ENCODE measurements around the gene PYHIN1.
"Not testable (repeated sequence)": the region's sequence is repeated elsewhere in the genome, so short reads cannot be mapped to it uniquely, and the experiment has no call there.

PYHIN1 gene

DNA sequence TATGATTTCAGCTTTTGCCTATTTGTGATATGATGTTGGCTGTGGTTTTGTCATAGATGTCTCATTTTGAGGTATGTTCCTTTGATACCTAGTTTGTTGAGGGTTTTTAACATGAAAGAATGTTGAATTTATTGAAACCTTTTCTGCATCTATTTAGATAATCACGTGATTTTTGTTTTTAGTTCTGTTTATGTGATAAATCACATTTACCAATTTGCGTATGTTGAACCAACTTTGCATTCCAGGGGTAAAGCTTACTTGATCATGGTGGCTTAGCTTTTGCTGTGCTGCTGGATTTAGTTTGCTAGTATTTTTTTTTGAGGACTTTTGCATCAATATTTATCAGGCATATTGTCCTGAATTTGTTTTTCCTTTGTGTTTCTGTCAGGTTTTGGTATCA lies 51.9 kb downstream of the PYHIN1 start:
- no peak for DNase-seq (ENCODE audit: low read depth)

DNA sequence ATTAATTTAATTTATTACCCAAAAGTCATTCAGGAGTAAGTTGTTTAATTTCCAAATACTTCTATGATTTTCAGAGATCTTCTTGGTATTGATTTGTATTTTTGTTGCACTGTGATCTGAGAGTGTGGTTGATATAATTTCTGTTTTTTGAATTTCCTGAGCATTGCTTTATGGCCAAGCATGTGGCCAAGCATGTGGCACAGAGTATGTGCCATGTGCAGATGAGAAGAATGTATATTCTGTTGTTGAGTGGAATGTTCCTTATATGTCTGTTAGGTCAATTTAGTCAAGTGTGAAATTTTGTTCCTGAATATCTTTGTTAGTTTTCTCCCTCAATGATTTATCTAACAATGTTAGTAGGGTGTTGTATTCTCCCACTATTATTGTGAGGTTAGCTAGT lies 53.0 kb downstream of the PYHIN1 start:
- DNase-seq (ENCODE audit: low read depth): no peak

- no peak for DNase-seq (ENCODE audit: low read depth)
Measured at GRCh38 chr1:158989424-158989823, 58.1 kb downstream of the PYHIN1 start.

DNA sequence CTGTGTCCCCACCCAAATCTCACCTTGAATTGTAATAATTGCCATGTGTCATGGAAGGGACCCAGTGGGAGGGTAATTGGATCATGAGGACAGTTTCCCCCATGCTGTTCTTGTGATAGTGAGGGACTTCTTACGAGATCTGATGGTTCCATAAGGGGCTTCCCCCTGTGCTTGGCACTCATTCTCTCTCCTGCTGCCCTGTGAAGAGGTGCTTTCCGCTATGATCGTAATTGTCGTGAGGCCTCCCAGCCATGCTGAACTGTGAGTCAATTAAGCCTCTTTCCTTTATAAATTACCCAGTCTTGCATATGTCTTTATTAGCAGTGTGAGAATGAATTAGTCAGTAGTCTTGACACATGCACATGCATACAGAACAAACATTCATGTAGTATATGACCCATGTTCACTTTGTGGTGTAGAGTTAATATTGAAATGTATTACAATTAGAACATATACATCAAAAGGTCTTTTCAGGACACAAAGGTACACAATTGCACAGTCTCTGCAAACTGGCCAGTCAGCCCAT lies 61.5 kb downstream of the PYHIN1 start:
- DNase-seq (ENCODE audit: low read depth): no peak

GRCh38 chr1:158996998-158997397 lies 65.6 kb downstream of the PYHIN1 start:
- no peak for DNase-seq (ENCODE audit: low read depth)

- no peak for DNase-seq (ENCODE audit: low read depth)
Measured at GRCh38 chr1:158998037-158998780, 66.9 kb downstream of the PYHIN1 start.

GRCh38 chr1:158998781-158999161 lies 67.4 kb downstream of the PYHIN1 start:
- DNase-seq (ENCODE audit: low read depth): peak; percentile 42

- peak; percentile 95 for DNase-seq (ENCODE audit: low read depth)
Measured at GRCh38 chr1:158999316-159000069, 68.1 kb downstream of the PYHIN1 start.

GRCh38 chr1:159000070-159000409 lies 68.7 kb downstream of the PYHIN1 start:
- no peak for DNase-seq (ENCODE audit: low read depth)

DNA sequence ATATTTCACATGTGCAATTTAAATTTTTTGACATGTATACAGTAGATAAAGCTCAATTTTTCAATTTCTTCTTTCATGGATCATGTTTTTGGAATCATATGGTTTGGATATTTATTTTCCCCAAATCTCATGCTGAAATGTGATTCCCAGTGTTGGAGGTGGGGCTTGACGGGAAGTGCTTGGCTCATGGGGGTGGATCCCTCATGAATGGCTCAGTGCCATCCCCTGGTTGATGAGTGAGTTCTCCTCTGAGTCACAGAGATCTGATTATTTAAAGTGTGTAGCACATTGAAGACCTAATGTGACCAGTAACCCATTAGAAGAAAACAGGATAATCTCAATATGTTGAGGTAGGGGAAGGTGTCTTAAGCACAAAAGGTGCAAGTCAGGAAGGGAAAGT lies 69.3 kb downstream of the PYHIN1 start:
- peak; percentile 97 for DNase-seq (ENCODE audit: low read depth)

DNA sequence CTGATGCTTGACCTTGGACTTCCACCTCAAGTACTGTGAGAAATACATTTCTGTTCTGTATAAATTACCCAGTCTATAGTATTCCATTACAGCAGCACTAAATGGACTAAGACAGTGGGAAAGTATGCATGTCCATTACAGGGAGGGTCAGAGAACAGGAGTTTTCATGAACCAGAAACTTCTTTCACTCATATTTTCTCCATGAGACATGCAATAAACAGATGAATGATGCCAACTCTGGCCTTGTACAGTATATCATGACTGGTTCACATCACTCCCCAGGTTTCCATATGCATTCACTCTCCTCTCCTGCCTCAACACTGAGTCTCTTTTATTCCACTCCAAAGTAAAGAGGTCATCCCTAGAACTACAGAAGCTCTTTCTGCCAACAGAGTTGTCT lies 73.8 kb downstream of the PYHIN1 start:
- DNase-seq (ENCODE audit: low read depth): peak; percentile 17

DNA sequence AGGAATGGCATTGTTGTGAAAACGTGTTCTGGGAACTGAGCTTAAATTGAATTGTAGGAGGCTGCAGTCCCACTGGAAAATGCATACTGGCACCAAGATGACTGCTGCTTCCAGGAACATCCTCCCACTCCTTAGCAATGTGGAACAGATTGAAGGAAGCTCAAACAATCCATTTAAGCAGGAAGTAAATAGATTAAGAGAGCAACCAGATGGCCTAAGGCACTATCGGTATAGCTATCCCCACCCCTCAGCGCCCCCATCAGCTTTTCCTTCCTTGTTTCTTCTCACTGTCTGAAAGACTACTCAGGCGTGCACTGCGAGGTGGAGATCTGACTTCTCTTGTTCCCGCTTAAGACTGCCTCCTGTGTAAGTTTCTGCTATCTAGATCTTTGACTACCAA lies 74.3 kb downstream of the PYHIN1 start:
- peak; percentile 31 for DNase-seq (ENCODE audit: low read depth)

DNA sequence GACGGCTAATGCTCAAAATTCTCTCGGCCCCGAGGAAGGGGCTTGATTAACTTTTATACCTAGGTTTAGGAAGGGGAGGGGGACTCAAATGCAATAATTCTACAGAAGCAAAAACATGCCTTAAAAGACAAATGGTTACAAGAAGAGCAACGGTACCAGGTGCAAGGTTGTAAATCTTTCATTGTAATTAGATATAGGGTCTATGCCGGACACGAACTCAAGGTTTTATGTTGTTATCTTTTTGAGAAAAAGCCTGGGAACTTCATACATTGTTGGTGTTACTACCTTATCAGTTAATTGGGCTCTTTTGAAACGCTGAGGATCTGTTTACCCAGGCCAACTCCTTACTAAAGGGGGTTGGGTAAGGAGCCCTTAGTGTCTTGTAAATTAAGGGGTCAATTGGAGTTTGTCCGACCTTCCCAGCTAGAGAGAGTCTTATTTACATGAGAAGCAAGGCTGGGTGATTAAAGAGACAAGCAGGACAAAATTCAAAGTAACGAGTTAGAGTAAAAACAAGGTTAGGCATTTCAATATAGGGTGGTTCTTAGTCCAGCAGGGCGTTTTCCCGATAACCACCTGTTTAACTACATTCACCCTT lies 75.0 kb downstream of the PYHIN1 start:
- not testable (repeated sequence) for DNase-seq (ENCODE audit: low read depth)

DNA sequence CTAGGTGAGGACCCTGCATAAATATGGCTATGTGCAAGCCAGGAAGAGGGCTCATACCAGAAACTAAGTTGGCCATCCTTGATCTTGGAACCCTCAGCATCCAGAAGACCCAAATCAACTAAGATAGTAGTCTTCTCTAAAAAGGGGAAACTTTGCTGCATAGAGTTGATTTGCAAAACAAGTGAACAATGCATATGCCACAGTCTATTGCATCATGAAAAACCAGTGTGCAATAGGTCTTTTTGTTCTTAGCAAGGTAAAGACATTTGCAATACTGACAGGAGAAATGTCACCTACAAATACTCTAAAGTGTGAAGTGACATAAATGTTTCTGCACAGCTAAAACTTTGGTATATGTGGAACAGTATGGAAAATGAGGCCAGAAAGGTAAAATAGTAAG lies 76.4 kb downstream of the PYHIN1 start:
- DNase-seq (ENCODE audit: low read depth): no peak

DNA sequence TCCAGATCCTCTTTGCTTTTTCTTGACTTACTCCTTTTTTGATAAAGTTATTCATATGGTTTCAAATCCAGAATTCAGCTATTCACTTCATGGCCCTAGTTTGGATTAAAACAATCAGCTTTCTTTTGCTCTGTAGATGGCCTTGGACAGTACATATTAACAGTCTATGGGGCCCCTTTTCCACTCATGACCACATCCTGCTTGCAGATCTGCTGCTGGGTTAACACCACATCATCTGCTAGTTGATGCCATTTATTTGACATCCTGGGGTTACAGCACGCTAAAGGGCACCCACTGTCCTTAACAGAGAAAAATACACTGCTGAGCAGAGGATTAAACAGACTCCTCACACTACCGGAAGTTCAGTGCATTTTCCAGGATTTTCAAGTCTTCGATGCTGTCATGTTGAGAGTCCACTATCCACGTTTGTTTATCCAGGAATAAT lies 77.4 kb downstream of the PYHIN1 start:
- no peak for DNase-seq (ENCODE audit: low read depth)

DNA sequence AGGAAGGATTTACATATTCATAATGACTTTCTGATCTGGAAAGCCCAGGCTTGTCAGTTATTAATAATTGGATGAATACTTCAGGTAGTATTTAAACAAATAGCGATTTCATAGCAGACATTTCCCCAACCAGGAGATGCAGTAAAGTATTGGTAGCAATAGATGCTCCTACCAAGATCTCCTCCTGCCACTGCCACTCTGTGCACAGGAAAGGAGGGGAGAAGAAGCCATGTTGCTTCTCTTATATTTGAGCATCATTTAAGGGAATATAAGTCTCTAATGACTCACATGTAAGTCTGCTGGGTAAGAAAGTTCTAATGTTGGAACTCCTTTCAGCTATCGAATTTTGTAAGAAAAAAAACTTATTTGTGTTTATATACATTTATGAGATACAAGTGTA lies 77.9 kb downstream of the PYHIN1 start:
- DNase-seq (ENCODE audit: low read depth): peak; percentile 26

DNA sequence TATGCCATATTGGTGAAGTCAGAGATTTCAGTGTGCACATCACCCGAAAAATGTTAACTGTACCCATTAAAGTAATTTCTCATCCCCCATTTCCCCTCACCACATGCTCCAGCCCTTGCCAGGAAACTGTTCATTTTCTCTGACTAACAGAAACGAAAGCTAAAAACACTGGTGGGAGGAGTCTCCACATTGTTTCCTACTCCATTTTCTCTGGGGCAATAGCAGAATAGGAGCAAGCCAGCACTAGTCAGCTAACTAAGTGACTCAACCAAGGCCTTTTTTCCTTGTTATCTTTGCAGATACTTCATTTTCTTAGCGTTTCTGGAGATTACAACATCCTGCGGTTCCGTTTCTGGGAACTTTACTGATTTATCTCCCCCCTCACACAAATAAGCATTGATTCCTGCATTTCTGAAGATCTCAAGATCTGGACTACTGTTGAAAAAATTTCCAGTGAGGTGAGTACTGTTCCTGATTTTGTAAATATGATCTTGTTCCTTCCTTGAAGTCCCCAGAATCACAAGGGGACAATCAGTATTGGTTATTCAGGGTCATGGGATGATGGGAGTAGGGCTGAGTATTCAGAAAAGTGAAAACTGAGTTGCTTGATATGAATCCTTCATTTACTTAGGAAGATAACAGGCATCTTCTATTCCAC lies 78.5 kb downstream of the PYHIN1 start, which contains the start of gene IFI16:
Gene IFI16 (plus strand): TSS at position 204 of the 658 bp plus-strand sequence. CDS start 4,774 bp downstream, outside the sequence.
- DNase-seq (ENCODE audit: low read depth): peak; percentile 98

DNA sequence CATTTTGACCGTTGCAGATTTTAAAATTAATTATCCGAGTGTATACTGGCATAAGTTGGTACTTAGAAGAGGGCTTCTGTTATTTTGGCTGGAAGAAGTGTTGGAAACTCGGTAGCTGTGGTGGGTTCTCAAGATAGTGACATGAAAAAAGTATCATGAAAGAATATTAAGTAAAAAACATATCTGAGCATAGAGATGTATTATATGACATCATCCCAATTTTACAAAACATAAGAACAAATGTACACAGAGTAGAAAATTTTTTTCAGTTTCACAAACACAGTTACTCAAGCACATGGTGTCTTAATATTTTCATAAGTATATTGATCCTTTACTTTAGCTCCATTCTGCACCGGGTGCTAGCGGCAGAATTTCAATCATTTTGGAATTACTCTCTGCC lies 79.0 kb downstream of the PYHIN1 start:
- no peak for DNase-seq (ENCODE audit: low read depth)

GRCh38 chr1:159011001-159011400 lies 79.6 kb downstream of the PYHIN1 start:
- DNase-seq (ENCODE audit: low read depth): not testable (repeated sequence)

DNA sequence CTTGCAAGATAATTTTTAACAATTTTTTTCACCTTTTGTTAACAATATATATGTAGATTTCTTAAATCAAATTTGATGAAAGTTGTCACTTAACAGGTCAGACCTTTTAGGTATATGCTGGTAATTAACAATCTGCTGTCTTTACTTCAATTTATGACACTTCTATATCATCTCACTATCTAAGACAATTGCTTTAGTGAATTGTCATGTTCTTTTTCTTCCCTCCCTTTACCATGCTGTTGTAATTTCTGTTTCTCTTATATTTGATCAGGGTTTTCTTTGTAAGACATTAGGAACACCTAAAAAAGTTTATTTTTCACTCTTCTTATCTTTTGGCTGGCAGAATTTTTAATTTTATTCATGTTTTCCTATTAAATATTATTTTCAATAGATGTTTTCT lies 80.4 kb downstream of the PYHIN1 start:
- no peak for DNase-seq (ENCODE audit: low read depth)

DNA sequence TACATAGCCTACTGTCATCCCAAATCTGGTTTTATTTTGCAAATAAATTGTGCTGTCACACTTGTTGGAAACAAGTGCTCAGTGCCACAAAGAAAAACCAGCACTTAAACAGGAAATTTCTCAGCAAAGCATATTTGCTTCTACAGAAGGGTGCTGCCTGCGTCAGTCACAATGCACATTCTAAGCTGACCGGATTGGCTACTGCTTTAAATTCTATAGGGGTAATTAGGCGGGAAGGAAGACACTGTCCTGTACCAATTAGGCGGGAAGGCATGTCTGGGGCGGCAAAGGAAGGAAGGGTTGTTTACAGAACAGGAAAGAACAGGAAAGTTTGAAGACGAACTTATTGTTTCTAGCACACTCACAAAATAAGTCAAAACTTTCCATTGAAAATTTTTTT lies 81.1 kb downstream of the PYHIN1 start:
- DNase-seq (ENCODE audit: low read depth): no peak

- no peak for DNase-seq (ENCODE audit: low read depth)
Measured at GRCh38 chr1:159014003-159014571, 82.7 kb downstream of the PYHIN1 start.
